GM19043 (cell line): ENCODE data around the gene SDK1.

ENCODE experiments used
- ATAC-seq: cut with Tn5 transposase; IDR thresholded peaks from one replicate; pipeline ENCODE4 v1.9.1; 2021; ENCODE audit warnings: low read depth; ENCODE audit not compliant: unreplicated experiment

The SDK1 gene

DNA sequence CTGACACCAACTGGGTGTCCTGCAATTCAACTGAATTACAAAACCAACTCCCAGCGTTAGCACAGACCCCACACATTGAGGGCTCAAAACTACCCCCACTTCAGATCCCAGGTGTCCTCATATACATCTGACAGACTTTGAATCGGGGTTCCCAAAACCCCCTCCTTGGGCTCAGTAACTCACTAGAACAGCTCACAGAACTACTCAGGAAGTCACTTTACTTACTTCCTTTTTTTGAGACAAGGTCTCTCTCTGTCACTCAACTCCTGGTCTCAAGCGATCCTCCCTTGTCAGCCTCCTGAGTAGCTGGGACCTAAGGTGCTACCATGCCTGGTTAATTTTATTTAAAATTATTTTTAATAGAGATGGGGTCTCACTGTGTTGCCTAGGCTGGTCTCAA lies 456.0 kb downstream of the SDK1 start:
- no peak for ATAC-seq

DNA sequence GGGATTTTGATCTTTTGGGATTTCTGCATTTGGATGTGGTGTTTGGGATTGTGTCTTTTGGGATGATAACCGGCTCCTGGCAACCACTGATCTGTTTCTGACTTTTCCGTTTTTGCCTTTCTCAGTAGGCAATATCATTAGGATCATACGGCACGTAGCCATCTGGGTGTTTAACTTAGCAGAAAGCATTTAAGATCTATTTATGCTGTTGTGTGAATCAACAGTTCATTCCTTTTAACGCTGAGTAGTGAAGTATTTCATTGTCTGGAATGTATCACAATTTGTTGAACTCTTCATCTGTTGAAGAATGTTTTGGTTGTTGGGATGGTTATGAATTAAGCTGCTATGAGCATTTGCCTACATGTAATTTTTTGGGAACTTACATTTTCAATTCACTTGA lies 459.6 kb downstream of the SDK1 start:
- ATAC-seq: no peak

DNA sequence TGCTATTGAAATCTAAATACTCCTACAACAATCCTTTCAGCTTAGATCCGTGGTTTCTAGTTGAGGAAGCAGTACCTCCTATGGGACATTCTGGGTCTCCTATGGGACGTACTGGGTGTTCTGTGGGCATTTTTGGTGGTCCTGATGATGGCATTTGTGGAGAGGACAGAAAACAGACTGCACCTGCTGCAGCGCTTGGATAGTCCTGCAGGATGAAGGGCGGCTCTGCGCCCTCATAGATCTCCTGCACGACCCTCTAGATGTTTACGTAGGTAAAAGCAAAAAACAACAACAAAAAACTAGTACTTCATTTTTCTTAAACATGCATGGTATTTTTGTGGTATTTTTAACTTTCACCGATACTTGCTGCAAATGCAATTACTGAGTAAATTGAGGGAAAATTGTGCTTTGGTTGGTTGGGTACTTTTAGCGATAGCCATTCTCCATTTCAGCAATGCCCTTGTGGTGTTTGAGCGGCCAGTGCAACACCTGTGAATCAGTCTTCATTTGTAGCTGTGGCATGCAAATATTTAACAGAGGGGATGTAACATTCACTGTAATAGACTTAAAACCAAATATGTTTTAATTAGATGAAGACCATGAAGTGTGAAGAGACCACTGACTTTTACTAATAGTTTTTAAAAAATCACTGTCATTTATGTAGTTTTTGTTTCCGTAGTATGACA lies 461.2 kb downstream of the SDK1 start:
- ATAC-seq: no peak

DNA sequence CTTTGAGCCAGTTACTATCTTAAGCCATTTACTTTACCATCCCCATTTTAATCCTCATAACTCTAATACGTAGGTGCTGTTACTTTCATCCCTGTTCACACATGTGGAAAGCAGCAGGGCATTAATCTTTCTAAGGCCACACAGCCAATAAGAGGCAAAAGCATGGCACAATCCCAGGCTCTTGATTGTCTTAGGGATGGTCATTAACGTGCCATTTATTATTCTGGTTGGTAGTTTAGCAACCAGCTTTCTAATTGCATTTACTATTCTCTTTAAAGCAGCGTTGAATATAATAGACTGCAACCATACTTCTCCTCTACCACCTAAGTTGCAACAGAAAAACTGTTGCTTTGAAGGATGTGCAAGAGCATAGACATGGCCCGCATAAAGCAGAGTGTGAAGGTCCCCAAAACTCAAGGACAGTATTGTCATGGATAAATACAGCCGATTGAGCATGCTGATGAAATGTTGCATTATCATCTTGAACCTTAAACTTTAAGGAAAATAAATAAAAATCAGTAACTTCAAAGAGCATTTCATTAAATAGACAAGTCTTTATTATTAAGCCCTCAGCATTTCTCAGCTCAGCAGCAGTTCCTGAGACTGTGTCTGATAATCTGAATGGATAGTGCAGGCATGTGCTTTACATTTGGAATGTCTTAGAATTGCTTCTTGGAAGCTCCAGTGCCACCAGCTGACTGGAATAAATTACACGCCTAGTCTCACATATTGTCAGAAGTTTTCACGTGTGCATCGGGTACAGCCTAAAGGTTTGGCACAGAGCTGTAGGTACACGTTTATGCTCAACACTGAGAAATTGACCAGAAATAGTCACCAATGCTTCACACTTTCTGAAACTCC lies 467.1 kb downstream of the SDK1 start:
- ATAC-seq: no peak

DNA sequence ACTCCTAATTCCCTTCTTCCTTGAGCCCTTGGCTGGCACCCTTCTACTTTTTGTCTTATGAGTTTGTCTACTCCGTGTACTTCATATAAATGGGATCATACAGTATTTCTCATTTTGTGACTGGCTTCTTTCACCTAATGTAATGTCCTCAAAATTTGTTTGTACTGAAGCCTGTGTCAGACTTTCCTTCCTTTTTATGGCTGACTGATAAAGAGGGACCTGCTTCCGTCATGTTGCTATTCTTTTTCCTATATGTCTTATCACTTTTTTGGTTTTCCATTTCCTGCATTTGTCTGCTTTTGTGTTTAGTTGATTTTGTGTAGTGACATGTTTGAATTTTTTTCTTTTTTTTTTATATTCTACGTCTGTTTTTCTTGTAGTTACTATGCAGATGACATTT lies 470.9 kb downstream of the SDK1 start:
- ATAC-seq: no peak

DNA sequence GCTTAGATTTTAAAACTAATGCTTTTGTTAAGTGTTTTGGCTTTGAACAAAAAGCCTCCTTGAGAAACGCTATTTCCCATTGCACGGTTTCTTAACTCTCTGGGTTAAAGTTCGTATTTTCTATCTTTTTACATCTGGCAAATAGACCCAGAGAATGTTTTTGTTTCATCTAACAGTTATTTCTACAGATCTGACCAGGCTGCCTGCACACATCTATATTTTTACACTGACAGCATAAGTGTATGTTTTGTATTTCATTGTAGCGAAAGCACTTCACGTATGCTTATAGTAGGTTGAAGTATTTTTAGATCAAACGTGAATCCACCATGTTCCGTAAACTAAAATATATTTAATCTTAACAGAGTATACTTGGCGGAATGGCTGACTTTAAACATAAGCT lies 477.3 kb downstream of the SDK1 start:
- no peak for ATAC-seq

DNA sequence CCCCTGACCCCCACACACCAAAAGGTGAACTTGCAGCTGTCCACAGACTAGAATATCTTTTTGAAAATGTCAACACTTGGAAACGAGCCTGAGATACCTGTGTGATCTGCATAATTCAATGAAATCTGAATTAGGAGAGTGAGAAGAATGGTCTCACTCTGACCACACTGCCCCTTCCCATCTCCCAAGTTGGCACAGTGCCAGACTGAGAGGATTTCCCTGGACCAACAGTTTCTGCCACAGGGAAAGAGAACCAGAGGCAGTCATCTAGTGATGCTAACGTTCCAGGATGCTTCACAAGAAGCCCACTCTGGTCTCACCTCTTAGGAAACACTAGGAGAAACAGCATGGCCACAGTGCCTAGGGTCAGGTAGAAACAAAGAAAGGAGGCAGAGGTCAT lies 479.0 kb downstream of the SDK1 start:
- ATAC-seq: no peak

DNA sequence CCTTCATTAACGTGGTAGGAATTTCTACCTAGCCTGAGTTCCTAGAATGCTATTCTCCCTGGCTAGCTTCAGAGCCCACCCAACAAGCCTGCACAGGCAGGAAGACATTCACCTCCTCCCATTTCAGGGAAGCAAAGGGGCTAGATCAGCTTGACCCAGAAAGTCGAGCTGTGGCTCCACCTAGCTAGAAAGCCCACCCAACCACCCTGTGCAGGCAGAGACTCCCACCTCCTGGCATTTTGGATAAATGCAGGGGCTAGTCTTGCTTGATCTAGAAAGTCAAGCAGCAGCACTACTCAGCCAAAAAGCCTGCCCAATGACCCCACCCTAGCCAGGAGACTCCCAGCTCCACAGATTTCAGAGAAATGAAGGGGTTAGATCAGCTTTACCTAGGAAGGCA lies 479.5 kb downstream of the SDK1 start:
- ATAC-seq: no peak

DNA sequence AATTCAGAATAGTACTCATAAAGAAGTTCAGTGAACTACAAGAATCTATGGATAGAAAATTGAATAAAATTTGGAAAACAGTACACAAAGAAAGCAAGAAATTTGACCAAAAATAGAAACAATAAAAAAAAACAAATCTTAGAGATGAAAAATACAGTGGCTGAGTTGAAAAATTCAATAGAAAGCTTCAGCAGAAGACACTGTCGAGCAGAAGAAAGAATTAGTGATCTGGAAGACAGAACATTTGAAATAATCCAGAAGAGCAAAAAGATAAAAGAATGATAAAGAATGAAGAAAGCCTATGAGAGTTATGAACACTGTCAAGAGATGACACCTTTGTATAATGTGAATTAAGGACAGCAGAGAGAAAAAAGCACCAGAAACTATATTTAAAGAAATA lies 480.6 kb downstream of the SDK1 start:
- ATAC-seq: no peak

DNA sequence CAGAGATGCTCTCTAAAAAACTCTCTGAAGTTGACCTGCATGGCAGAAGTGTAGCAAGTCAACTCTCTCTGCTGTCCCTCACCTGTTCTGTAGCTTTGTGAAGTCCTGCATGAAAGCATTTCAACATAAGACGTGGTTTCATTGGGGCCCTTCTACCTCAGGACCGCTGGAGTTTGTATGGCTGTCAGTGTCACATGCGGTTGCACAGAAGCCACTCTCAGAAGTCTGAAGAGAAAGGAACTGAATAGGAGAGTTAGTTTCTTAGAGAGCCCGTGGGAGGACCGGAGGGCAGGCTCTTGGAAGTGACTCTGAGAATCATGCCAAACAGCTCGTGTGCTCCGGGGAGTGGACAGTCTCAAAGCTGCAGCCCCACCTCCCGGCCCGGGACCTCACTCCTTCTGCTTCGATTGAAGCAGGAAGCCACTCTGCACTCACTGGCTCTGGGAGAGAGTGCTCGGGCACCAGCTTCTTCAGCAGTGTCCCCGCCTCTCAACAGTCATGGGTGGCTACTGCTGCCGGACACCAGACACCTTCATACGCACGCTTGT lies 486.7 kb downstream of the SDK1 start:
- ATAC-seq: no peak

DNA sequence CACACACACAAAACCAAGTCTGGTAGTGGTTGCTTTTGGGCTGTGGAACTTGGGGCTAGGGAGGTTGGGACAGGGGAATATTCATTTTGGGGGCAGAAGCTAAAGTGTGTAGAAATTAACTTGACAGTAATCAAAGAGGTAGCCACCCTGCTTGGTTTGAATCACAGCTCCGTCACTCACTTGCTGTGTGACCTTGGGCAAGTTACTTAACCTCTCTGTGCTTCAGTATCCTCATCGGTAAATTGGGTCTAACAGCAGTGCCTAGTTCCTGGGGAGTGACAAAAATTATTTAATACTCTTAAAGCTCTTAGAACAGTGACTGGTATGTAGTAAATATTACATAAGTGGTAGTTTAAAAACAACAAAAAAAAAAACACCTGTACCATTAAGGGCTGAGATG lies 489.8 kb downstream of the SDK1 start:
- no peak for ATAC-seq

DNA sequence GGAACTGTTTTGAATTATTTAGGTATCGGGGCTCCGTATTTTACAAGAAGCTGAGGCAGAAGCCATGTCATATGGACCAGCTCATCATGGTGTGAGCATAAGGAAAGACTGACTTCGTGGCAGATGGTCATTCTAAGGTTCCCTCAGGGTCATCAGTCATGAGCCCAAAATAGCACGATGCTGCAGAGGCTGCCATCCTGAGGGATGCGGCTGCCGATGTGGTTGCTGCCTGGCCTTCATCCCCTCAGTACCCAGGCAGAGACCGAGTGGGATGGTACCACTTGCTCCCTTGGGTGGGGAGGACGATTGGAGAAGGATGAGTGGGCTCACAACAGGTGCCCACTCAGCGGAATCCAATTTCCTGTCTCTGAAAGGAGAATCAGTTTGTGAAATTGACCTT lies 490.3 kb downstream of the SDK1 start:
- no peak for ATAC-seq

DNA sequence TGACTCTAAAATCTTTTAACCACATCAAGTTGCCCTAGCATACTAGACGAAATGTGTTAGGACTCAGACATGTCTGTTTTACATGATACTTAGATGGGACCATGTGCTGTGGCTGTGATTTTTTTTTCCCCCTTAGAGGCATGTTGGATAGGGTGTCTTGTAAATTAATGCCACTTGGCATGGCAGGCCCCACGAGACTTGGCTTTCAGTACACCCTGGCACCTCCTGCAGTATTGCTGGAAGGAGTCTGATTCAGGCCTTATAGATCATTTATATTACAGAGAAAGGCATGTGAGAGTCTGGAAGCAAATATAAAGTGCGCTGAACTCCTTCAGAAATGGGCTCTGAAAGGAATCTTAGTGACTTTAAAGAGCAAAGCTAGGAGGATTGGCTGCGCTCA lies 494.1 kb downstream of the SDK1 start:
- ATAC-seq: no peak

DNA sequence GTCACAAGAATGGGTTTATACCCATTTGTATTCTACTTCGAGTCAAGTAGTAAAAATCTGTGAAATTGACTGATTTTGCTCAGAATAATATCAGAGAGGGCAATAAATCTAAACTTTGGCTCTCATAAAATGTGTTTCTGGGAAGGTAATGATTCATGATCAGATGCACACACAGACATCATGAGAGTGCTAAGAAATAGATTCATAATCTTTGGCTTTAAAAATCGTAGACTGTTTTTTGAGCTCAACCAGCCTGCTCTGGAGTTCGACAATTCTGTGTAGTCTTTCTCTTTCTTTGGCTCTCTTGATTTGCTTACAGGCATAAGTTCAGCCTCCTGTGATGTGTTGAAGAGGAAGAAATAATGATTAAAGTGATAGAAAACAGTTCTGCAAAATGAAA lies 494.7 kb downstream of the SDK1 start:
- no peak for ATAC-seq

DNA sequence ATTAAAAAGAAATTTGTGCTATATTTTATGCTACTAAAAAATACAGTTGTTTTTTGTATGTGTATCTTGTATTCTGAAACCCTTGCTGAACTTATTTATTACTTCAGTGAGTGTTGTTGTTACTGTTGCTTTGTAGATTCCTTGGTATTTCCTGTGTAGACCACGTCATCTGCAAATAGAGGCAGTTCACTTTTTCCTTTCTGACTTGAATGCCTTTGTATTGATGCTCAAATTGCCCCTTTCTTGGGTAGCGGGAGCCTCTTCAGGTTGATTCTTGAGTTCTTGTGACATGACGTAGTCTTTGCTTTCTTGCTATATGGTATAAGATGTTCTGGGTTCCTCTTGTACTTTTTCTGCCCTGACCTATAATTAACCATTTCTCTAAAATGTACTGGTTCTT lies 504.1 kb downstream of the SDK1 start:
- ATAC-seq: no peak

DNA sequence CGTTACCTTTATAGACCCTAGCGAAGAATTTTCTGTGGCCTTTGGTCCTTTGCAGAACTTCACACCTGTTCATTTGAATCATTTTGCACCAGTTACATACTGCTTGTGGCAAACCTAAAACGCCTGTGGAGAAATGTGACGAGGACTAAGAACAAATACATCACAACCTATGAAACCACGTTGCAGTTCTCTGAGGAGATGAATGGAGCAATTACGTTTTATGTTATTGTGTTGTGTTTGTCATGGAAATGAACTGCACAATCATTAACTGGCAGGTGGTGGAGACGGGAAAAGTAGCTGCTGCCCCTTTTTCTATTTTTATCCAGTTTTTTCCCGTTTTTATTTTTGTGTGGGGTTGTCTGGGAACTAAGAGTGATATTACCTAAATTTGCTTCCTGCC lies 505.5 kb downstream of the SDK1 start:
- no peak for ATAC-seq

DNA sequence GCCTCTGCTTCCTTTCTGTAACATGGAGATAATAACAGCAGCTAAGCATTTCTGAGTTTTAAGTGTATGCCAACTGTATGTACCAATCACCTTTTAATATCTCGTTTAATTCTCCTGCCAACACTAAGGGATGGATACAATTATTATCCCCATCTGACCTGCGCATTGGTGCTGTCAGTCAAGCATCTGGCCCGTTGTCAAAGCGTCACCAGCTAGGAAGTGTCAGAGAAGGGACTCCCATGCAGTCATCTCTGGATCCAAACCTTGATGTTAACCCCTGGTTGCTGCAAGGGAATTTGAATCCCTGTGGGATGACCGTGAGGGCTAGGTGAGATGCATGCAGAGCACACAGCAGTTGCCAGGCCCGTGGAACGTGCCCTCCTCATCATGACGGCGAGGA lies 506.8 kb downstream of the SDK1 start:
- no peak for ATAC-seq

DNA sequence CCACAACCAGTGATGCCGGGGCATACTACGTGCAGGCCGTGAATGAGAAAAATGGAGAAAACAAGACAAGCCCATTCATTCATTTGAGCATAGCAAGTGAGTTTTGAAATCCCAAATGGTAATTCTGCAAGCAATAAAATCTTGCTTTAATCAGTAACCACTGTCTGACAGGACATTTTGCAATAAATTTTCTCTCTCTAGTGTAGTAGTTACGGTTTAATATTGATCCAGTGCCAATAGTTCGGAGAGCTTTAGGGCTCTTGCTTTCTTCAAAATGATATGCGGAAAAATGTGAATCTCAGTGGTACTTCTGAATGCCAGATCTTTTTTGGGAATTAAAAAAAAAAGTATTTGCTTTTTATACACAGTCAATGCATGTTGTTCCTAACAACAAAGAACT lies 520.4 kb downstream of the SDK1 start:
- no peak for ATAC-seq

DNA sequence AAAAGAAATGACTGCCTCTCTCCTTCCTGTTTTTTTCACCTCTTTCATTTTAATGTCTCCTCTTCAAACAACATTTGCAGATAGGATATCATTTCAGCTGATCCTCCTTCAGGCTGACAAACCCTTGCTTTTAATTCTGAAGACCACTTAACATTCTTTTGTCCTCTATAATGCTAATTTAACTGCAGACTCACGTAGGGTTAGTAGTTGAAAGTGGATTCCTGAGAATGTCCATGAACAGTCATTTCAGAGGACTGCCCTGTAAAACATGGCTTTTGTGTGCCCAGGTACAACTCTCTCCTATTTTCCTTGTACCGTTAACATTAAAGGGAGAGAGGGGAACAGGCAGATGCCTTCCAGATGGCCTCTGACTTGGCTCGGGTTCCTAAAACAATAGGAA lies 524.4 kb downstream of the SDK1 start:
- no peak for ATAC-seq

DNA sequence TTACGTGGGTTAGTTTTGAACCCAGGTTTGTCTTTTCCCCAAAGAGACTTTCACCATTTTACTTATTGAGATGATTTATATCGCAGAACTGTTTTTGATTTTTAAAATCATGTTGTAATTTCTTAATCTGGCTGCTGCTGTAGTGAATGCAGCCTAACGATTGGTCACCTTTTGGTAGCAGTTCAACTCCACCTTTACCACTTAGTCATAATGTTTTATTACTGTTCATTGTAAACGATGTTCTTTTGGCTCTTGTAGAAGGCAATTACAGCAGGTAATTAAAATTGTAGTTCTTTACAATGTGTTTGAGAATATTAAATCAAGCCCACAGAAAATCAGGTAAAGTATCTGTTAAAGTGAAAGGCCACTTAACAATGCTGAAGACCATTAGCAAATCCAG lies 531.1 kb downstream of the SDK1 start:
- ATAC-seq: no peak

DNA sequence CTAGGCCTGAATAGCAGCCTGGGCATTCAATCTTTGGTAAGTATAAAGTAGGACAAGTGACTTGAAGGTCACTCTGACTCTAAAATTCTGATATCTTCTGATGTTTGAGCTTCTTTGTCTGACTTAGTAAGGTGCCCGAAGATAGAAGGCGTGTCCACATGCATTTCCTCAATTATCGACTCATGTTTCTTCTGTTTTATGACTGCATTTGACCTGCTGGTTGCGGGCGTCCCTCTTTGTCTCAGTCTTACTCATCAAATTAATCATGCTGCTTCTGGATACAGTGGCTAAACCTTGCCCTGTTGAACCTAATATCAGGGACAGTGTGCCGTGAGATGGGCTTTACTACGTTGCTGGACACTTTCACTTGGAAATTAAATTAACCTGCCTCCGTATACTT lies 534.1 kb downstream of the SDK1 start:
- no peak for ATAC-seq

DNA sequence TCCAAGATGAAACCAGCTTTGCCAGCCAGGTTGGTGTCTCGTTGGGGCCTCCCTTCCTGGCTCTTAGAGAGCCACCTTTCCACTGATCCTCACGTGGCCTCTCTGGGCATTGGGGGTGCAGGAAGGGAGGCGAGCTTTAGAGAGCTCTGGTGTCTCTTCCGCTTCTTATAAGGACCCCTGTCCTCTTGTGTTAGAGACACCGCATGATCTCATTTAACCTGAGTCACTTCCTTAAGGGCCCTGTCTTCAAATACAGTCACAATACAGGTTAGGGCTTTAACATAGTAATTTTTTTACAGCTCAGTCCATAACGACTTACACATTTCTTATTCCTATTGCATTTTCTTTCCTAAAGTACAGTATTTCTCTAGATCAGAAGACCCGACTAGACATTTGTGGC lies 535.8 kb downstream of the SDK1 start:
- ATAC-seq: no peak
